Cardiac muscle cell (in vitro differentiated cells and primary cell): ENCODE results near the gene IRAK2. TPM values are rescaled to one million over a fixed set of nuclear protein-coding genes. Genes with fewer than 3 reads are reported as not detected.
"Not testable (repeated sequence)": the region's sequence is repeated elsewhere in the genome, so short reads cannot be mapped to it uniquely, and the experiment has no call there.

ENCODE experiments used
- DNase-seq, 2 donors: peaks; one replicate each; pipeline versions ENCODE4 v3.0.0 to v3.0.0-alpha.2; 2010 to 2017; ENCODE audit warnings: low read depth in 1 of 2, low spot score in 1 of 2
- H3K27ac ChIP-seq: fragments of 200-600 bp; sonication (generic); 2 replicates; pipeline ENCODE4 v1.5.1; 2016
- H3K27me3 ChIP-seq: fragments of 200-600 bp; sonication (generic); 2 replicates; pipeline ENCODE4 v1.6.0; 2016; ENCODE audit warnings: control low read depth
- H3K36me3 ChIP-seq: fragments of 200-600 bp; sonication (generic); 2 replicates; pipeline ENCODE4 v1.5.1; 2016; ENCODE audit warnings: control low read depth
- H3K4me1 ChIP-seq: fragments of 200-600 bp; sonication (generic); 2 replicates; pipeline ENCODE4 v1.8.1; 2017; ENCODE audit warnings: low read depth, mild to moderate bottlenecking, mixed run types
- H3K4me3 ChIP-seq: fragments of 200-600 bp; sonication (generic); 2 replicates; pipeline ENCODE4 v1.5.1; 2016; ENCODE audit warnings: mild to moderate bottlenecking
- H3K9me3 ChIP-seq: fragments of 200-600 bp; sonication (generic); 2 replicates; pipeline ENCODE4 v1.5.1; 2017; ENCODE audit warnings: low read depth, mild to moderate bottlenecking, control low read depth
- polyA plus RNA-seq: library from polyadenylated mRNA; unstranded; fragments of >200 nt; fragmentation: Nextera tagmentation; extraction: Ambion mirVana; gene quantifications from 2 replicates; pipeline ENCODE4 v1.2.1, GENCODE V29; 2016
- total RNA-seq: library from RNA; depleted of rRNA; stranded (reverse); fragments of >200 nt; gene quantifications from 2 replicates; pipeline ENCODE4 v1.2.3, GENCODE V29; 2016
- TF ChIP-seq, protein P1 (sequence below): IDR thresholded peaks from 2 replicates; pipeline ENCODE4 v1.5.1; 2012; ENCODE audit warnings: low read depth, mild to moderate bottlenecking, low read length

IRAK2 gene
- total and polyA plus RNA-seq, 2 experiments from 2014 or later = 1.1 to 2.1 TPM

DNA sequence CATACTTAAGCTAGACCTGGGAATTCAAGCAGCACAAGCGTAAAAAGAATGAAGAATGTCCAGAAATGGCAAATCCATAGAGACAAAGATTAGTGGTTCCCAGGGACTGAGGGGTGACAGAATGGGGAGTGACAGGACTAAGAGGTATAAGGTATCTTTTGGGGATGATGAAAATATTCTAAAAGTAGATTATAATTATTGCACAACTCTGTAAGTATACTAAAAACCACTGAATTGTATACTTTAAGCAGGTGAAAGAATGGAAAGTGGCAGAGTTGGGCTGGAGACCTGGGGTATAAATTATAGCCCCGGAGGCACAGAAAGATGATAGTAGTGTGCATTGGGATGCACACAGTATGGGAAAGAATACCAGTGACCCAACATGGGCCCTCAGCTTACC is 43.7 kb upstream of the IRAK2 start:
- Histone ChIP-seq H3K4me3 (no peak overlapping the region), H3K4me1 (peaks cover 6% of the 10 kb centered on the region), H3K27ac (no peak overlapping the region), H3K27me3 (no peaks in the 10 kb centered on the region), H3K36me3 (peaks cover 6% of the 10 kb centered on the region), H3K9me3 (no peaks in the 10 kb centered on the region)
- no peak for DNase-seq
- TF ChIP-seq, protein P1, sequence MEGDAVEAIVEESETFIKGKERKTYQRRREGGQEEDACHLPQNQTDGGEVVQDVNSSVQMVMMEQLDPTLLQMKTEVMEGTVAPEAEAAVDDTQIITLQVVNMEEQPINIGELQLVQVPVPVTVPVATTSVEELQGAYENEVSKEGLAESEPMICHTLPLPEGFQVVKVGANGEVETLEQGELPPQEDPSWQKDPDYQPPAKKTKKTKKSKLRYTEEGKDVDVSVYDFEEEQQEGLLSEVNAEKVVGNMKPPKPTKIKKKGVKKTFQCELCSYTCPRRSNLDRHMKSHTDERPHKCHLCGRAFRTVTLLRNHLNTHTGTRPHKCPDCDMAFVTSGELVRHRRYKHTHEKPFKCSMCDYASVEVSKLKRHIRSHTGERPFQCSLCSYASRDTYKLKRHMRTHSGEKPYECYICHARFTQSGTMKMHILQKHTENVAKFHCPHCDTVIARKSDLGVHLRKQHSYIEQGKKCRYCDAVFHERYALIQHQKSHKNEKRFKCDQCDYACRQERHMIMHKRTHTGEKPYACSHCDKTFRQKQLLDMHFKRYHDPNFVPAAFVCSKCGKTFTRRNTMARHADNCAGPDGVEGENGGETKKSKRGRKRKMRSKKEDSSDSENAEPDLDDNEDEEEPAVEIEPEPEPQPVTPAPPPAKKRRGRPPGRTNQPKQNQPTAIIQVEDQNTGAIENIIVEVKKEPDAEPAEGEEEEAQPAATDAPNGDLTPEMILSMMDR = no peak

DNA sequence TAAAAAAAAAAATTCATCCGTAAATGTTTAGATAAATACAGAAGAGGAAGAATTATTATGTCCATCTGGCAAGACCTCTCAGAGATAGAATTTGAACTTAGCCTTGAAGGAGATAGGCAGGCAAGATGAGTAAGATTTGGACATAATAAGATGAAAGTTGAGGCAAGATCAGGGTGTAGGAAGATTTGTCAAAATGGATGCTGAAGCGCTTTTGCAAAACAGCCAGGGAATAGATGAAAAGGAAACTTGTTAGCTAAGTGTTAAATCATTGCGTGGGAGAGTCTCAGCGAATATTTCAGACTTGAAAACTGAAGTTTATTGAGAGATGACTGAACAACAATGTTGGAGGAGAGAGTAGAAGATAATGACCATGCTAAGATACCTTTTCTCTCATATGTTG is 42.0 kb upstream of the IRAK2 start:
- Histone ChIP-seq H3K27me3 (no peaks in the 10 kb centered on the region), H3K4me1 (no peaks in the 10 kb centered on the region), H3K27ac (no peak overlapping the region), H3K36me3 (peaks cover 14% of the 10 kb centered on the region), H3K4me3 (no peak overlapping the region), H3K9me3 (no peaks in the 10 kb centered on the region)
- DNase-seq = no peak
- TF ChIP-seq, protein P1 = no peak

DNA sequence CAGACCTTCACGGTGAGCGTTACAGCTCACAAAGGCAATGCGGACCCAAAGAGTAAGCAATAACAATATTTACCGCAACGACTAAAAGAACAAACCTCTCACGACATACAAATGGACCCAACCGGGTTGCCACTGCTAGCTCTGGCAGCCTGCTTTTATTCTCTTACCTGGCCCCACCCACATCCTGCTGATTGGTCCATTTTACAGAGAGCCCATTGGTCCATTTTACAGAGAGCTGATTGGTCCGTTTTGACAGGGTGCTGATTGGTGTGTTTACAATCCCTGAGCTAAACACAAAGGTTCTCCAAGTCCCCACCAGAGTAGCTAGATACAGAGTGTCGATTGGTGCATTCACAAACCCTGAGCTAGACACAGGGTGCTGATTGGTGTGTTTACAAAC is 28.8 kb upstream of the IRAK2 start:
- H3K27me3 ChIP-seq, H3K4me3 ChIP-seq, H3K36me3 ChIP-seq, H3K4me1 ChIP-seq, DNase-seq, H3K9me3 ChIP-seq, H3K27ac ChIP-seq: not testable (repeated sequence)

DNA sequence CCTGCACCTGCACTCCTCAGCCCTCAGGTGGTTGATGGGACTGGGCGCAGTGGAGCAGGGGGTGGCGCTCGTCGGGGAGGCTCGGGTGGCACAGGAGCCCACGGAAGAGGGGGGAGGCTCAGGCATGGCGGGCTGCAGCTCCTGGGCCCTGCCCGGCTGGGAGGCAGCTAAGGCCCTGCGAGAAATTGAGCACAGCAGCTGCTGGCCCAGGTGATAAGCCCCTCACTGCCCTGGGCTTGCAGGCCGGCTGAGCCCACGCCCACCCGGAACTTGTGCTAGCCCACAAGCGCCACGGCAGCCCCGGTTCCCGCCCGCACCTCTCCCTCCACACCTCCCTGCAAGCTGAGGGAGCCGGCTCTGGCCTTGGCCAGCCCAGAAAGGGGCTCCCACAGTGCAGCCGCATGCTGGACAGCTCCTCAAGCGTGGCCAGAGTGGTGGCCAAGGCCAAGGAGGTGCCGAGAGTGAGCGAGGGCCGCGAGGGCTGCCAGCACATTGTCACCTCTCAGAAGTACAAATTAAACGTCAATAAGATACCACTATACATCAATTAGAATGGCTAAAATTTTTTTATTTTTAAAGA is 28.2 kb upstream of the IRAK2 start:
- Histone ChIP-seq H3K4me3 (no peak overlapping the region), H3K4me1 (no peaks in the 10 kb centered on the region), H3K9me3 (no peaks in the 10 kb centered on the region), H3K27ac (no peak overlapping the region), H3K27me3 (no peaks in the 10 kb centered on the region), H3K36me3 (no peaks in the 10 kb centered on the region)
- DNase-seq = no peak
- TF ChIP-seq, protein P1 = no peak

DNA sequence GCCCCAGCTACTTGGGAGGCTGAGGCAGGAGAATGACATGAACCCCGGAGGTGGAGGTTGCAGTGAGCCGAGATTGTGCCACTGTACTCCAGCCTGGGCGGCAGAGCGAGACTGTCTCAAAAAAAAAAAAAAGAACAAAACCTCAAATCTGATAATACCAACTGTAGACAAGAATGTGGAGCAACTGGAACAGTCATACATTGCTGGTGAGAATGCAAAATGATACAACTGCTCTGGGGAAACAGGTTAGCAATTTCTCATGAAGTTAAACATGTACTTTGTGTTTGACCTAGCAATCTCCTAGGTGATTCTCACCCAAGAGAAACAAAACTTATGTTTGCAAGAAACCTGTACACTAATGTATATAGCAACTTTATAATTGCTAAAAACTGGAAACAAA is 27.5 kb upstream of the IRAK2 start:
- no peaks in the 10 kb centered on the region for H3K36me3 ChIP-seq
- H3K9me3 ChIP-seq = no peaks in the 10 kb centered on the region
- TF ChIP-seq, protein P1 = no peak
- no peaks in the 10 kb centered on the region for H3K4me1 ChIP-seq
- H3K27me3 ChIP-seq = no peaks in the 10 kb centered on the region
- H3K4me3 ChIP-seq = no peak overlapping the region
- DNase-seq = peak in 1 of 2 donors; percentile 22
- no peak overlapping the region for H3K27ac ChIP-seq

DNA sequence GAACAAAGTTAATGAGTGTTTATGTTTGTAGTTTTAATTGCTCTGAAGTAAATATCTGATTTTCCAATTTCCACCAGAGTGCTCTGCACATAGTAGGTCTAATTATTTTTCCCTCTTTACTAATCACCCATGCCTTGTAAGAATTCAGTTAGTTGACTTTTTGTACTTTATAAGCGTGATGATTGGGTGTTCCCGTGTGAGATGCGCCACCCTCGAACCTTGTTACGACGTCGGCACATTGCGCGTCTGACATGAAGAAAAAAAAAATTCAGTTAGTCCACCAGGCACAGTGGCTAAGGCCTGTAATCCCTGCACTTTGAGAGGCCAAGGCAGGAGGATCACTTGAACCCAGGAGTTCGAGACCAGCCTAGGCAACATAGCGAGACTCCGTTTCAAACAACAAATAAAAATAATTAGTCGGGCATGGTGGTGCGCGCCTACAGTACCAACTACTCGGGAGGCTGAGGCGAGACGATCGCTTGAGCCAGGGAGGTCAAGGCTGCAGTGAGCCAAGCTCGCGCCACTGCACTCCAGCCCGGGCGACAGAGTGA is 23.6 kb upstream of the IRAK2 start:
- Histone ChIP-seq H3K9me3 (no peaks in the 10 kb centered on the region), H3K4me3 (no peak overlapping the region), H3K27ac (no peak overlapping the region), H3K36me3 (no peaks in the 10 kb centered on the region), H3K4me1 (no peaks in the 10 kb centered on the region), H3K27me3 (no peaks in the 10 kb centered on the region)
- TF ChIP-seq, protein P1 = no peak
- no peak for DNase-seq
